HepG2 (cell line): ENCODE results near the gene GLIS1. TPM values are rescaled to one million over a fixed set of nuclear protein-coding genes. Genes with fewer than 3 reads are reported as not detected.

Experiments used
- CENPT ChIP-seq: sonication (generic); formaldehyde crosslinking; IDR thresholded peaks from 2 replicates; pipeline ENCODE4 v1.8.0; 2022; ENCODE audit warnings: low read depth, mild to moderate bottlenecking, moderate library complexity, missing genetic modification reagents
- HOXD1 ChIP-seq: sonication (generic); formaldehyde crosslinking; IDR thresholded peaks from 2 replicates; pipeline ENCODE4 v1.5.0; 2020; ENCODE audit warnings: missing genetic modification reagents
- POGK ChIP-seq: sonication (generic); formaldehyde crosslinking; conservative IDR thresholded peaks from 2 replicates; pipeline ENCODE4 v1.8.0; 2022; ENCODE audit warnings: mild to moderate bottlenecking, moderate library complexity, missing genetic modification reagents
- ZHX1 ChIP-seq: sonication (generic); formaldehyde crosslinking; IDR thresholded peaks from 2 replicates; pipeline ENCODE4 v1.8.1; 2022; ENCODE audit warnings: low read depth, mild to moderate bottlenecking, missing genetic modification reagents
- ZMYM2 ChIP-seq: sonication (generic); formaldehyde crosslinking; IDR thresholded peaks from 2 replicates; pipeline ENCODE4 v1.8.0; 2022; ENCODE audit warnings: mild to moderate bottlenecking, missing genetic modification reagents
- ZNF207 ChIP-seq: fragments of 450-650 bp; IDR thresholded peaks from 2 replicates; pipeline ENCODE4 v1.6.1; 2016; ENCODE audit warnings: antibody characterized with exemption, borderline replicate concordance
- ZNF30 ChIP-seq: sonication (generic); formaldehyde crosslinking; IDR thresholded peaks from 2 replicates; pipeline ENCODE4 v1.5.0; 2020; ENCODE audit warnings: mild to moderate bottlenecking, missing genetic modification reagents
- ZNF318 ChIP-seq: sonication (generic); formaldehyde crosslinking; IDR thresholded peaks from 2 replicates; pipeline ENCODE4 v1.4.0; 2020; ENCODE audit warnings: mild to moderate bottlenecking, missing genetic modification reagents
- ZNF615 ChIP-seq: sonication (generic); formaldehyde crosslinking; IDR thresholded peaks from 2 replicates; pipeline ENCODE4 v1.5.0; 2020; ENCODE audit warnings: mild to moderate bottlenecking, missing genetic modification reagents, borderline replicate concordance
- polyA plus RNA-seq, 8 experiments: library from polyadenylated mRNA; depleted of rRNA in 3 of 8; stranded (reverse) in 7 of 8; unstranded in 1 of 8; fragments of >200 nt; fragmentation: Illumina TruSeq in 4 of 8; extraction: Trizol in 4 of 8; gene quantifications; 2 replicates each; pipeline versions ENCODE4 v1.2.1 to v1.2.3, GENCODE V29; 2011 to 2016; ENCODE audit warnings: low read depth in 4 of 8, missing spikeins in 1 of 8, mixed read lengths in 1 of 8; ENCODE audit not compliant: insufficient read depth in 1 of 8
- total RNA-seq, 5 experiments: library from RNA; depleted of rRNA; stranded (reverse); fragments of >200 nt; fragmentation: Illumina TruSeq; extraction: Trizol; gene quantifications; 2 replicates each; pipeline ENCODE4 v1.2.3, GENCODE V29; 2016; ENCODE audit warnings: low read depth in 1 of 5

GLIS1 gene
- total and polyA plus RNA-seq, 2 of the 13 experiments (the other 11 are each of a cell fraction or from before 2014, with no cell fraction given): 0.03 TPM; not detected in 1

- no peak for TF ChIP-seq ZNF318
- no peak for TF ChIP-seq POGK
- TF ChIP-seq HOXD1 (CRISPR knock-in tag): no peak
- no peak for TF ChIP-seq CENPT
- no peak for TF ChIP-seq ZNF30 (CRISPR knock-in tag)
- no peak for TF ChIP-seq ZMYM2 (CRISPR knock-in tag)
- TF ChIP-seq ZNF207: no peak
- TF ChIP-seq ZHX1 (CRISPR knock-in tag): no peak
- no peak for TF ChIP-seq ZNF615
- TF ChIP-seq, all 625 proteins: peak for 0
These were observed 185.8 kb downstream of the GLIS1 start (continued) for GRCh38 chr1:53552981-53553733.
